GM18867 (cell line): ENCODE measurements around the gene ARPC5L.
"Not testable (repeated sequence)": the region's sequence is repeated elsewhere in the genome, so short reads cannot be mapped to it uniquely, and the experiment has no call there.

Experiments
- ATAC-seq: cut with Tn5 transposase; IDR thresholded peaks from one replicate; pipeline ENCODE4 v1.9.1; 2021; ENCODE audit warnings: mild to moderate bottlenecking, moderate library complexity; ENCODE audit not compliant: unreplicated experiment

The ARPC5L gene

DNA sequence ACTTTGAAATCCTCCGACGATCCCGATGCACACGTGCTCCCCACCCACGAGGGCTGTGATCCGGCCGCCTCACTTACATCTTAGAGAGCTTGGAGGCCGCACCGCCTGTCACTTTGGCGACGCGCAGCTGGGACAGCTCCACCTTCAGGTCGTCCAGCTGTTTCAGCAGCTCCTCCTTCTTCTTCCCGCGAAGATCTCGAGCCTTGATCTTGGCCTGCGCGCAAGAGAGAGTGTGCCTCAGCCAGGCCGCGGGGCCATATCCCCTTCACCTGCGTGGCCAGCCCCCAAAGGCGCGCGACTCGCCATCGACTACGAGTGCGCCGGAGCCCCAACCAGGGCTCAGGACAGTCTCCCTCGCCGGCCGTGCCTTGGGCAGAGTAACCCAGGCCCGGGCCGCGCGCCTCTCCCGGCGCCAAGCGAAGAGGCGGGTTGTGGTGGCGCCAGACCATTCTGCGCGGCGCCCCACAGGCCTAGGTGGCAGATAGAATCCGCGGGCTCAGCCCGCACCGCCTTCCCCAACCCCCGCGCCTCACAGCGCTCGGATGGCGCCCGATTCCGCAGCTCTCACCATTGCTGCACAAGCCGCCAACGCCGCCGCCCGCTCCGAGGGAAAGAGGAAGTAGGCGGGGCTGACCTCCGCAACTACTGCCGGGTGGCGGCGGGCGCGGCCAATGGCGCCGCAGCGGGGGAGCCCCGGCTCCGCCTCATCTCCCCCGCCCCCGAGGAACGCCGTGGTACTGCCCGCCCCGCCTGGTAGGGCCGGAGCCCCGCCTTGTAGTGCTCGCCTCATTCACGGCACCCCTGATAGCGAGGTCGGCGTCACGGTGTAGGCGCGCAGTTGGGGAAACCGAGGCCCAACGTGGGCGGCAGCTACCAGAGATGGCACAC, at the start of gene ARPC5L, which contains the start of gene RPL35:
Gene ARPC5L, plus strand, starts transcription at position 789 of the 888 bp plus-strand sequence. CDS start 7,161 bp downstream, outside the sequence.
Gene RPL35, minus strand, starts transcription at position 616 of the 888 bp plus-strand sequence. Its CDS starts 45 bp downstream, at position 571.
- ATAC-seq, result peak; percentile 89

DNA sequence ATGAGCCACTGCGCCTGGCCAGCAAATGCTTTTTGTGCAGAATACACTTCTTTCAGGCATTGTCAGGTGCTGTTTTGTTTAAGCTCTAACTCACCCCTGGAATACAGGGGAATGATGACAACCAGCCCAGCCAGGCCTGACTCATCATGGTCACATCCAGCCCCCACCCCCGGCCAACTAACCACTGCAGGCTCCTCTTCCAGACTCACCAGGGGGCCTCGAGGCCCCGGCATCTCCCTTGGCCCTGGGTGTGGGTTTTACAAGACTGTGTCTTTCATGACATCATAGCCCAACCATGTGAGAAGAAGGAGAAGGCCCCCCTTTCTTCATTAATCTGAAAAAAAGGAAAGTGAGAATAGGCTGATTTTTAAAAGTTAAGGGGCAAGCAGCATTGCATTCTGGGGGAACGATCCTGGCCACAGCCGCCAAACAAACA, 49.5 kb upstream of the ARPC5L start:
- no peak for ATAC-seq

DNA sequence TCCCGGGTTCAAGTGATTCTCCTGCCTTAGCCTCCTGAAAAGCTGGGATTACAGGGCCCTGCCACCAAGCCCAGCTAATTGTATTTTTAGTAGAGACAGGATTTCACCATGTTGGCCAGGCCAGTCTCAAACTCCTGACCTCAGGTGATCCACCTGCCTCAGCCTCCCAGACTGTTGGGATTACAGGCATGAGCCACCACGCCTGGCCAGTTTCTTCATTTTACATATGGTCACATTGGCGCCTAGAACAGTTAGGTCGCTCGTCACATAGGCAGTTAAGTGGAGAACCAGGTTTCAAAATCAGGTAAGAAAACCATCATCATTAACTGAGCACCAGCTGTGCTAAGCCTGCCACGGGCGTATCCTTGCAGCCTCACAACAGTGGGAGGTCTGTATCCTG, 48.9 kb upstream of the ARPC5L start:
- no peak for ATAC-seq

DNA sequence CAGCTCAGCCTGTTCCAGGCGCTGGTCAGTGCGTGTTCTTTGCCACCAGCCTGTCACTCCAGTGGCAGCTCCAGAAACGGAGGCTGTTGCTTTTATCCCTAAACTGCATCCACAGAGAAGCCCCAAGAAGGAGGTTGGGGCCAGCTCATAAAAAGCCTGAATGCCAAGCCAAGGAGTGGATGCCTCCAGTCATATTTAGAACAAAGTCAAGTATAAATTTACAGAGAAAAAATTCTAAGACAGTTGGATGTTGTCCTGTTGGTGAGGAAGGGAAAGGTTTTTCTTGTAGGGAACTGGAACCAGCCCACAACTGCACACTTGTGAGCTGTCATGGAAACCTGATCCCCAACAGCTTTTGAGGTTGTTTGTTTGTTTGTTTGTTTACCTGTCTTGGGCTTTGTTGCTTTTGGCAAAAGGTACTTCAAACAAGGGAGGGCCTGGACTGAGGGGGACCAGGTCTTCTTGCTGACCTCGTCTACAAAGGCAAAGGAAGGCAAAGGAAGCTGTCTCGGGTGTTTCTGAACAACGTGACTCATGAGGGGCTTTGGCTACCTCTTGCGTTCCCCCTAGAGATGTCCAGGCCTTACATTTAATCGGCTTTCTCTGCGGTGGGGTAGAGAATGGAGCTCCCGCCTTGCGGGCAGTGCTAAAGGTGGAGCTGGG, 48.3 kb upstream of the ARPC5L start:
- ATAC-seq, result no peak

DNA sequence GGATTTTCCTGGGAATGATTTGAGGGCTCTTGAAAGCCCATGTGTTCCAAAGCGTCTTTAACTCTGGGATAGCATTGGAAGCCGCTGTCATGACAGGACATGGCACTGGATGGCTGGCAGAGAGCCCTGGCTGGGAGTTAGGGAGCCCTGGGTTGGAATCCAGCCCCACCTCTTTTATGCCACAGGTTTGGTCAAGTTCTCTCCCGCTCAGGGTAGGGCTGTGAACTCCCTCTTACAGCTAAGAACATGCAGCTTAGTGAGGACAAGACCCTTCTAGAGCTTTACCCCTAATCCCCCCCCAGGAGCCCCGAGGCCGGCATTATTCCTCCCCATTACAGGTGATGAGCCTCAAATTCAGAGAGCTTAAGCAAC, 47.8 kb upstream of the ARPC5L start:
- no peak for ATAC-seq

DNA sequence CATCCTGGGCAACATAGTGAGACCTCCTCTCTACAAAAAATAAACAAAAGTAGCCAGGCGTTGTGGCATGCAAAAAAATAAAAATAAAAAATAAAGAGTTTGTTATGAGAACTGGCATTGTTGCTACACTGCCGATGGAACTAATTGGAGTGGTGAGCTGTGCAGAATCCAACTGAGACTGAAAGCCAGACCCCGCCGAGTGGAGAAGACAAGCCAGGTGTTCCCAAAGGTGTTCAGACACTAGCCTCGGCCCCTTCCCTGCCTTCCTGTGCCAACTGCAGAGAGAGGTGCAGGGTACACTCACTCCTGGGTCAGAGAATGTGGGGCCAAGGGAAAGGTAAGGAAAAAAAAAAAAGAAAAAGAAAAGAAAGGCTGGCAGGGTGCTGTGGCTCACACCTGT, 46.3 kb upstream of the ARPC5L start:
- no peak for ATAC-seq

DNA sequence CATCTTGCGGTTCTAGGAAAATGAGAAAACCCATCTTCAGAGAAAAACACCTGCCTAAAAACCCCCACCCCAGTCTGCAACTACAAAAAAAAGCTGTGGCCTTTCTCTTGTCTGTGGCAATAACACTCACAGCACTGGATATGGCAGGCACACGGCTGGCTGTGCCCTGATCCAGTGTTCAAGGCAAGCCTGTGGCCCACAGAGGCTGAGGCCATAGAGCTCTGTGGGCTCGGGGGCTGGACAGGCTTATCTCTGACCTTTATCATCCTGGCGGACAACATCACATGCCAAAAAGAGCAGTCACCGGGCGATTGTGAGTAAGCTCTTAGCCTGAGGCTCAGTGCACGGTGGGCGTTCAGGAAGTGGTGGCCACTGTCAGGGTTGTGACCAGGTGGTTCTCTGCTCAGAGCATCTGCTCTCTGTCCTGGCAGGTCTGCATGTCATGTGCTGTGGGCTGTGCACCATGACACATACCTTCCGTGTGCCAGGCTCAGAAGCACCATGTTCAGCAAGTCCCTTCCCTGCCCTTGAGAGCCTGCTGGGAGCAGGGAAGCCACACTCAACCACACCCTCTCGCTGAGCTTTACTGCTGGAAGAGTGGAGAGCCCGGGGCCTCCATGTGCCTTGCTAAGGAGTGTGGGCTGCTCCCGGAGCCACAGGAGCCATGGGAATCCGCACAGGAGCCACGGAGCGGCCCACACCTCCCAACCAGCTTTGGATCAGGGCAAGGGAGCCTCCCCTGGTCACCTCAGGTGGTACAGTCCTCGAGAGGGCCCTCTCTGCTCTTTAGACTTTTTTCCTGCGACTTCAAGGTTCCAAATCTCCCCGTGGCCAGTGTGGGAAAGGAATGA, 43.3 kb upstream of the ARPC5L start:
- ATAC-seq, result peak; percentile 56

DNA sequence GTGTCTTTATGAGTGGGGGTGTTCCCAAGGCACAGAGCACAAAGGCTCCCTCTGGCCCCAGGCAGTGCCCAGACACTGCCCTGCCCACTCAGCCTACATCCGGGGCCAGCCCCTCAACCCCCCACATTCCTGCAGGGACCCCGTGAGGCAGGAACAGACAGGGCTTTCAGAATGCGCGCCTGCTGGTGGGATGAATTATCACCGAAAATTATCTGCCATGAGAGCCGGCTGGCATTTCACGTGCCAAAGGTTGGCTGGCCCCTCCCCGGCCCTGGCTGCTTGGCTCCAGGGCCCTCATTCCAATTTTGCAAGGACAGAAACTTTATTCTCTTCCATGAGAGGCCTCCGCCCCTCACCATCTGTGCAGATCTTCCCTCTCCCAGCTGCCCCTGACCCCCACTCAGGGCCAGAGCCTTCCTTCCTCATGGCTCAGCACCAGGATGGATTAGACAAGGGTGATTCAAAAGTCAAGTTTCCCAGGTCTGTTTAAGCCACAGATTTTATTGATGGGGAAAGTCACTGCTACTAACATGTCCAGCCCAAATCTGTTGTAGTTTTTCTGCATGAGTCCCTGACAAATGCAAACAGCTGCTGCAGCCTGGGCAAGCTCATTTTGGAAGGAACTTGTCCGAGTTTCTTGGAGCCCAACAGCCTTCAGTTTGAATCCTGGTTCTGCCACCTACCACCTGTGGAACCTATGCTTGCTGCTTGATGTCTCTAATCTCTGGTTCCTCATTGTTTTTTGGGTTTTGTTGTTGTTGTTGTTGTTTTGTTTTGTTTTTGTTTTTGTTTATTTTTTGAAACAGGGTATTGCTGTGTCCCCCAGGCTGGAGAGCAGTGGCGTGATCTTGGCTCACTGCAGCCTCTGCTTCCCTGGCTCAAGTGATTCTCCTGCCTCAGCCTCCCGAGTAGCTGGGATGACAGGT, 41.0 kb upstream of the ARPC5L start:
- no peak for ATAC-seq

DNA sequence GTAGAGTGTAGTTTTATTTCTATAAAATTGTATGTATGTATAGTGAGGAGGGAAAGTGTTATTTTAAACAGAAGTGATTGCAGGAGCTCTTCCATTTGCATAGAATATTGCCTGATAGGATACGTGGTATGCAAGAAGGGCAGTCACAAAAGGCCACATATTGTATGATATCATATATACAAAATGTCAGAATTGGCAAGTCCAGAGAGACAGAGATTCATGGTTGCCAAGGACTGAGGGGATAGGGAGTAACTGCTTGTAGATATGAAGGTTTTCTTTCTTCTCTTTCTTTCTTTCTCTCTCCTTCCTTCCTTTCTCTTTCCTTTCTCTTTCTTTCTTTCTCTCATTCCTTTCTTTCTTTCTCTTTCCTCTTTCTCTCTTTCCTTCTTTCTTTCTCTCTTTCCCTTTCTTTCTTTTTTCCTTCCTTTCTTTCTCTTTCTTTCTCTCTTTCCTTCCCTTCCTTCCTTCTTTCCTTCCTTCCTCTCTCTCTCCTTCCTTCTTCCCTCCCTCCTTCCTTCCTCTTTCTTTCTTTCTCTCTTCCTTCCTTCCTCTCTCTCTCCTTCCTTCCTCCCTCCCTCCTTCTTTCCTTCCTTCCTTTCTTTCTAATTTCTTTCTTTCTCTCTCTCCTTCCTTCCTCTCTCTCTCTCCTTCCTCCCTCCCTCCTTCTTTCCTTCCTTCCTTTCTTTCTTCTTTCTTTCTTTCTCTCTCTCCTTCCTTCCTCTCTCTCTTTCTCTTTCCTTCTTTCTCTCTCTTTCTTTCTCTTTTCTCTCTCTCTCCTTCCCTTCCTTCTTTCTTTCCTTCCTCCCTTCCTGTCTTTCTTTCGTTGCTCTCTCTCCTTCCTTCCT, 33.2 kb upstream of the ARPC5L start:
- no peak for ATAC-seq

DNA sequence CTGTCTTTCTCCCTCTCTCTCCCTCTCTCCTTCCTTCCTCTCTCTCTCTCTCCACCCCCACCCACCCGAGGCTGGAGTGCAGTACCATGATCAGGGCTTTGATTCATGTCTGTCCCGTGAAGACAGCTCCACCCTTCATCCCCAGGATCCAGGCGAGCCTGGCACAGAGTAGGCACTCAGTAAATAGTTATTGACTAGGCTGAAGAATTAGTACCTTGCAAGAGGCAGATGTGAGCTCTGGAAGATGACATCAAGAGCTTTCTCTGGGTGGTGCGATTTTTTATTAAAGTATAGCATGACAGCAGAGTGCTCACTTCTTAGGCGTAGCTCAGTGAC, 32.6 kb upstream of the ARPC5L start:
- no peak for ATAC-seq

DNA sequence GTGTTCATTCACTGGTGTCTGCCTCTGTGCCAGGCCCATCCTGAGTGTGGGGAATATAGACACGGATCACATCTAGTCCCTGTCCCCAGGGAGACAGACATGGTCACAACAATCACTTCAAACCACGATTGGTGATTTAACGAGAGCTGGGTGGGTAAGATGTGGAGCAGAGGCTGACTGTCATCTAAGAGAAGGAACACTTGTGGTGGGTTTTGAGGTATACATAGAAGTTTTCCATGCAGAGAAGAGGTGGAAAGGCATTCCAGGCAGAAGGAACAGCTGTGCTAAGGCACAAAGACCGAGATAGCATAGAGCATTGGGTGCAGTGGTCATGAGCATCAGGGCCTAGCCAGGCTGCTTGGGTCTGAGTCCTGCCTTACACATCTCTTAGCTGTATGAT, 31.3 kb upstream of the ARPC5L start:
- no peak for ATAC-seq

DNA sequence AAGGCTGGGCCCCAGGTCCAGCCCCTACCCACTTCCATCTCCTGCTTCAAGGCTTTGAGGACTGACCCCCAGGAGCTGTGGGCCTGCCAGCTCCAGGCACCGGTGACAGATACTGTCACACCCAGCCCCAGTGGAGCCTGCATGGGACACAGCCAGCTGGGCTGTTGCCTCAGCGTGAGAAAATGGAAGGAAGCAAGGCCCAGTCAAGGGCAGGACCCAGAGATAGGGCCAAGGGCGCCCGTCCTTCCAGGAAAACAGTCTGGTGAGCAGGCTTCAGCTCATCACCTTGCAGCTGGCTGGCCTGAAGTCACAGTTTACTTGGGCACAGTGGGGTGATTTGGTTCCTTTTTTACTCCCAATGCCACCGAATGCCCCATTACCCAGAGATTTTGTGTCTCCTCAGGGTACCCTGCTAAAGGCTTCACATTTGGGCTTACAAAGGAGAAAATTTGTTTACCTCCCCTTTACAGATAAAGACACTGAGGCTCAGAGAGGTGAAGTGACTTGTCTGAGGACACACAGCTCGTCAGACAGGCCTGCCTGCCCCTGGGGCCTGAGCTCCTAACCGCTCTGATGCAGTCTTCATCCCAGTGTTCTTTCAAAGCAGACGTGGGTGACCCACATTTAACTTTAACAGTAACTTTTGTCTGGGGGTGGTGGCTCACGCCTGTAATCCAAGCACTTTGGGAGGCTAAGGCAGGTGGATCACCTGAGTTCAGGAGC, 30.1 kb upstream of the ARPC5L start:
- ATAC-seq, result no peak

DNA sequence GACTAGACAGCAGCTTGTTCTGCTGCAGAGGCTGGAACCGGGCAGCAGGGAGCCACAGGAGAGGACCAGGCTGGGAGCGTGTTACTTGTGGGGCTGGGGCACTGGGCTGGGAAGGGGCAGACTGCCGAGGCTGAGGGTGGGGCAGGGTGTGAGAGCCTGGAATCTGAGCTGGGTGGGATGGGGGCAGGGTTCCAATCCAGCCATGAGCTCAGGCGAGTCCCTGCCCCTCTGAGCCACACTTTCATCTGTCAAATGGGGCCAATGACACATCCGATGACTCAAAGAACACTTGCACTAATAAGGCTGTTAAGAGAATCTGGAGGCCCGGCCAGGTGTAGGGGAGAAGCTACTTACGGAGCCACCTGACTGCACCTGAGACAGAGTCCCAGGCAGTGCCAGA, 27.3 kb upstream of the ARPC5L start:
- ATAC-seq, result no peak

DNA sequence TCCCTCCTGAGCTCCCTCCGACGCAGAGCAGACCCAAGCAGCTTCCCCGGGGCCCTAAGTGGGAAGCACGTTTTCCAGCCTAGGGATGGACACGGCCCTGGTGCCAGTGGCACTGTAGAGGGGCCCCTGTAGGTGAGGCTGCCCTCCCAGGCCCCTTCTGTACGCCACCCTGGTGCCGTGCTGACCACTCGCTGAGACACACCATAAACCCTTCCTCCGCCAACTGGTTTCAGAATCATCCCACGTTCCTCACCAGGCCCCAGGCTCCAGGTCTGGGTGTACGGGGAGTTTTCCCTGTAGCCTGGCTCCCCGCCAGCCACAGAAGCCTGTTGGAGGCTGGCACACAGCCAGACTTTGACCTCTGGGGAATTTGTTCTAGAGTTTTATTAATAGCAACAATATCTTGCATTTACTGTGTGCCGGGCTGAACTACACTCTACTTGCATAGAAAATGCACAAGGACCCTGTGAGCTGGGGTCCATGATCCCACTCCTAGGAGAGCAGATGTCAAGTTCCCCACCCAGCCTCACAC, 26.8 kb upstream of the ARPC5L start:
- no peak for ATAC-seq

DNA sequence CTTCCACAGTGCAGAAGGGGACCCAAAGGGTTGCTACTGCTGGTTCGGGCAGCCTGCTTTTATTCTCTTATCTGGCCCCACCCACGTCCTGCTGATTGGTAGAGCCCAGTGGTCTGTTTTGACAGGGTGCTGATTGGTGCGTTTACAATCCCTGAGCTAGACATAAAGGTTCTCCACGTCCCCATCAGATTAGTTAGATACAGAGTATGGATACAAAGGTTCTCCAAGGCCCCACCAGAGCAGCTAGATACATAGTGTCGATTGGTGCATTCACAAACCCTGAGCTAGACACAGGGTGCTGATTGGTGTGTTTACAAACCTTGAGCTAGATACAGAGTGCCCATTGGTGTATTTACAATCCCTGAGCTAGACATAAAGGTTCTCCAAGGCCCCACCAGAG, 23.8 kb upstream of the ARPC5L start:
- not testable (repeated sequence) for ATAC-seq

DNA sequence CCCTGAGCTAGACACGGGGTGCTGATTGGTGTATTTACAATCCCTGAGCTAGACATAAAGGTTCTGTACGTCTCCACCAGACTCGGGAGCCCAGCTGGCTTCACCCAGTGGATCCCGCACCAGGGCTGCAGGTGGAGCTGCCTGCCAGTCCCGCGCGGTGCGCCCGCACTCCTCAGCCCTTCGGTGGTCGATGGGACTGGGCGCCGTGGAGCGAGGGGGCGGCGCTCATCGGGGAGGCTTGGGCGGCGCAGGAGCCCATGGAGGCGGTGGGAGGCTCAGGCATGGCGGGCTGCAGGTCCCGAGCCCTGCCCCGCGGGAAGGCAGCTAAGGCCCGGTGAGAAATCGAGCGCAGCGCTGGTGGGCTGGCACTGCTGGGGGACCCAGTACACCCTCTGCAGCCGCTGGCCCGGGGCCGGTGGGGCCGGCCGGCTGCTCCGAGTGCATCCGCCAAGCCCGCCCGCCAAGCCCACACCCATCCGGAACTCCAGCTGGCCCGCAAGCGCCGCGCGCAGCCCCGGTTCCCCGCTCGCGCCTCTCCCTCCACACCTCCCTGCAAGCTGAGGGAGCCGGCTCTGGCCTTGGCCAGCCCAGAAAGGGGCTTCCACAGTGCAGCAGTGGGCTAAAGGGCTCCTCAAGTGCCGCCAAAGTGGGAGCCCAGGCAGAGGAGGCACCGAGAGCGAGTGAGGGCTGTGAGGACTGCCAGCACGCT, 23.2 kb upstream of the ARPC5L start:
- ATAC-seq, result not testable (repeated sequence)

DNA sequence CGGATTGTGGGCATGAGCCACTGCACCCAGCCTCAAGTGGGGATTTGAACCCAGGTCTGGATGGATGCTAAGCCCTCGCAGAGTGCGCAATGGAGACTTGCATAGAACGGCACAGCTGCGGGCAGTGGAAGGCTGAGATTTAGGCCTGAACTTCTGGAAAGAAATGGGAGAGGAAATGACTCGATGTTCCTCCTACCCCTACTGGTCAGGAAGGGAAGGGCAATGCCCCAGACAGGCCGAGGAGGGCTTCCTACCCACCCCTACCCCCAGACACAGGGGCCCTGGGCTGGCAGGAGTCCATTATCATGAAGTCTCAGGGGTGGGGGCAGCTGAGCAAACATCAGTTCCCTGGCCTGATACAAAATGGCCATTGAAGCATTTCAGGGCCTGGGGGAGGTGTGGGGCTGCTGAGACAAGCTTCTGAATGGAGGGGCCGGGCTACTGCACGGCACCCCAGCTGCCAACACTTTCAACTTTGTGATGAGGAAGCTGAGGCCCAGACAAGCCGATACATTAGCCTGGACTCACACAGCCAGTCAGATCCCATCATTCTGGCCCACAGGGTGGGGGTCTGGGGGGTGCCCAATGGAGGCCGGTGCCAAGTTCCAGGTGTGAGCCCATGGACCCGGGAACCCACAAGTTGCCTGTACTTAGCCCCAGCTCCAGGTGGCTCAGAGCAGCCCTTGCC, 22.2 kb upstream of the ARPC5L start:
- ATAC-seq, result no peak
